Ammon's horn (tissue), 1 donor: Measurements from ENCODE around the gene TUBG1.
A peak's percentile ranks its signal among the peaks of the same experiment; 100 is the strongest.
"Not testable (repeated sequence)": the region's sequence is repeated elsewhere in the genome, so short reads cannot be mapped to it uniquely, and the experiment has no call there.

ENCODE experiments used
- DNase-seq: peaks from one replicate; pipeline ENCODE4 v3.0.0-alpha.2; 2016; ENCODE audit warnings: low spot score

Gene TUBG1

DNA sequence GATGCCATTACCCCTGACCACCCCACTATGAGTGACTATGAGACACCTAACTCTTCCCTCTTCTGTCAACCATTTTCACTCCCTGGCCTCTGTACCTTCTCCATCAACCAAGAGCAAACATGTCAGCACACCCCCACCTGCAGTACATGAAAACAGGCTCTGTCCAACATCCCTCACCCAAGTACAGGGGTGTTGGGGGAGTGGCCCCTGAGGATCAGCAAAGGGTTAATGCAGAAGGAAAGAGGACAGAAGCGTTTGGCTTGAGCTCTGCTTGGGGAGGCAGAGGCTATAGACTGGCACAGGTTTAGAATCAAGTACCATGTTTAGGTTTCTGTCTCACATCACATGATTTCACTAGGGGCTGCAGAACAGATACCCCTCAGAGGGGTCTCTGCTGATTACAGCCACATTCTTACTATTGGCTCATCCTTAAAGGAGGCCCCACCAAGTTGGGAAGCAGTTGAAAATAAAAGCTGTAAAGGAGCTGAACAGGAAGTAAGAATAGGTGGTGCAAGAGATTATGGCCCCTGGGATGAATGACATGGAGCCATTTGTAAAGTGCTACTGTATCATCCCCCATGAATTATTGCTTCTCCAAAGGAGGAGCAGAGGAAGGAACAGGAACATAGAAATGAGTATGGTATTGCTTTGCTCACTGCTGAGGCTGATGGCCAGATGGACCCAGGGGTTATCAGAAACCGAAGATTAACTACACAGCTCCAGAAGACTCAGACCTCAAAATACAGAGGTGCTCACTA, 29.5 kb upstream of the TUBG1 start:
- no peak for DNase-seq

- no peak for DNase-seq
Observed at GRCh38 chr17:42581744-42582270, 27.7 kb upstream of the TUBG1 start.

GRCh38 chr17:42584880-42585279, 24.6 kb upstream of the TUBG1 start:
- DNase-seq = no peak

DNA sequence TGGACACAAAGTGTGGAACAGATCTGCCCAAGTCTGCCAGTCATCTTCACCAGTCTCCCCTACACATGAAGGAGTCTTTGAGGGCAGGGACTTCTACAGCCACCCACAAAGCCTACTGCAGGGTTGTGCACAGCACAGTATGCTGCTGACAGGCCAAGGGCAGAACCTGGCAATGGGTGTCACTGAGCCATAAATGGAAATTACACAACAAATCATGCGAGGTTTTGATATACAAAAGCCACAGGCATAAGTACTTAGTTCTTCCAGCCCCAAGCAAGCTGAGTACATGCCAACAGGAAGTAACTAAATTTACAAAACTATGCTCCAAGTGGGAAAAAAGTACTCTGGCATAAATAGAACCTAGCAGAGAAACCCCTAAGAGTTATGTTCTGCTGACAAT, 24.1 kb upstream of the TUBG1 start:
- DNase-seq = no peak

DNA sequence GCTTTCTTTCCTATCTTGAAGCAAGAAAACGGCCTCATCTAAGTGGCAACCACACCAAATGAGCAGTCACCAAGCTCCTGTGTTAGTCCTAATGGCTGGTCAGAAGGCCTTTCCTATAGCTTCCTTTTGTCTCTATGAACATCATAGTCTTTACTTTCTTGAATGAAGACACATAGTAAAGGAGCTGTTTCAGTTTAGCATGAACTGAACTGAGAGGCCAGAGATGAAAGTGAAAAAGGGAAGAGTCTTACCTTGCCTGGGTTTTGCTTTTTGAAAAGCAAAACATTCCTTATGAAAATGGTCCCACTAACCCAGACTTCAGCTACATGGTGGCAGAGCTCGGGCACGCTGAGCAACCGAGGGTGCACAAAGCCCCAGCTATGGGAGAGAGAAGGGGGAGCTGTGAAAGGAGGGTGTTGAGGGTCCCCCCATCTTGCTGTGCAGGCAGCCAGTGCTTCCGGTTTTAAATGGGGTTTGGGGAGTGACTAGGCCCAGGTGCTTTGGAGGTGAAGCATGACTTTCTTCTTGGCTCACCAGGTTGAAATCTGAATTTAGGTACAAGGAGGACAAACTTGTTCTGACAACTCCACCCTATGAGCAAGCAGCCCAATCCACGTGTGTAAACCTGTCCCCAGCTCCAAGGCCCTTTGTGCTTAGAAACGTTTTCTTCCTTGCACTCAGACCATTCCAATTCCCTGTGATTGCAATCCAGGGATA, 22.8 kb upstream of the TUBG1 start:
- DNase-seq = no peak

GRCh38 chr17:42590886-42591285, 18.6 kb upstream of the TUBG1 start:
- DNase-seq = no peak

- DNase-seq = no peak
Observed at GRCh38 chr17:42591411-42591810, 18.1 kb upstream of the TUBG1 start.

GRCh38 chr17:42596386-42596785, 13.1 kb upstream of the TUBG1 start:
- DNase-seq = no peak

DNA sequence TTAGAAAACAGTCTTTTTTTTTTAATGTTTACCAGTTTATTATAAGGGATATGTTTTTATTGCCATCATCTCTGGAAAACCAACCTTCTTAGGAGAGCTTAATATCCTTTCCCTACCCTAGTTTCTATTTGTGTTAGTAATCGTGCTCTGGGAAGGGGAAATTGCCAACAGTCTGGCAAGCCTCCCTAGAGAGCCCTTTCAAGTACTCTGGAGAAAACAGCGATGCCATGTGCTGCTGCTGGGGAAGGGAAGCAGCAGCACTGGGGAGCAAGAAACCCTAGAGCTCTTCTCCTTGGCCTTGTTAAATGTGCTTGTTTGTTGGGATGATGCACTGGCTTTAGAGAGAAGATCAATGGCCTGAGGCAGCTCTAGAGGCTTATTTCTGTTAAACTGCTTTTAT, 10.6 kb upstream of the TUBG1 start:
- DNase-seq = peak; percentile 48

DNA sequence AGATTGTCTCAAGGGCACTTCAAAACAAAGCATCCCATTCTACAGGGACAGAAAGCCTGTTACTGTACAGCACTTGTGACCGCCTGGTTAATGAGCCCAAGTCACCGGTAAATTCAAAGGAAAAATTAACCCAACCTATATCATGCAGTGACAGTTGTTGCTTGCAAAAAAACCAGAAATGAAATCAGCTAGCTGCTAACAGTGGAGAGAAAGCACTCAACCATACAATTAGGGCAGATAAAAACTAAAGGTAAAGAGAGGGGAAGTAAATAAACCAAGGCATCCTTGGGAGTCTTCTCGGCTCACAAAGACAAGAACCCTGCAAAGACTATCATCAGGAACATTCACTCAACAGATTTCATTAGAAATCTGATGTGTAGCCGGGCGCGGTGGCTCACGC, 6.2 kb upstream of the TUBG1 start:
- DNase-seq = no peak

GRCh38 chr17:42607769-42608168, 1.7 kb upstream of the TUBG1 start:
- DNase-seq = no peak

DNA sequence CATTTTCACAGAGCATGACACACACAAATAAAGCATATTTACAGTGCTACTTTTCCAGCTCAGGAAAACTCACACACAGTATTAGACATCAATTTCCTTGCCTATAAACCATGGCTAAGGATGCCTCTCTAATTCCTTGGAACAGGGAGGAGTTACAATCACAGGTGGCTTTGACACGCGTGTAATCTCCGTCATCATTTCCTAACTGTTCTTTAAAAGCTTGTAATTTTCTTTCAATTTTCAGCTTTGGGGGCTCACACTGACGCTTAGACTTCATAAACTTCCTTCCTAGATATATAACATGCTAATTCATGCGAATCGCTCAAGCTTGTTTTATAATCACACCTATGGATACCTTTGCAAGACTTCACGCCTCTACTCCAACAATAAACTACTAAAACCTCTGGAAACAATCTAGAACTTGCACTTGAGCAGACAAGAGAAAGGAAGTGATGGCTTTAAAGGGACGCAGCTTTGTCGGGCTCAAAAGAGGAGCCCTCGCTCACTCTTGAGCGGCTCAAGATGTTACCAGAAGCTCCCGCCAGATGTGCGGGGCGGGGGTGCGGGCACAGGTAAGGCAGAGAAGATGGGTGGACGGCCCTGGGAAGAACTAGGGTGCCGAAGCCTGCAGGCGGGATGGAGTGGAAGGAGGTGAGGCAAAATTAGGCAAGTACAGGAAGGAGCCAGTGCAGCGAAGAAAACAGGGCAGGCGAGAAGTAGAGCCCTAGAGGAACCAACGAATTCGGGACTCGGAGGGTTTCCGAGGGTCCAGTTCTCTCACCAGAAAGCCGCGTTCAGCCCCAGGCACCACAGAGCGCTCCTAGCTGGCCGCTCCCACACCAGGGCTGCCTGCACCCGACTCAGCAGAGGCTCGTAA, 940 bp upstream of the TUBG1 start:
- DNase-seq = no peak

DNA sequence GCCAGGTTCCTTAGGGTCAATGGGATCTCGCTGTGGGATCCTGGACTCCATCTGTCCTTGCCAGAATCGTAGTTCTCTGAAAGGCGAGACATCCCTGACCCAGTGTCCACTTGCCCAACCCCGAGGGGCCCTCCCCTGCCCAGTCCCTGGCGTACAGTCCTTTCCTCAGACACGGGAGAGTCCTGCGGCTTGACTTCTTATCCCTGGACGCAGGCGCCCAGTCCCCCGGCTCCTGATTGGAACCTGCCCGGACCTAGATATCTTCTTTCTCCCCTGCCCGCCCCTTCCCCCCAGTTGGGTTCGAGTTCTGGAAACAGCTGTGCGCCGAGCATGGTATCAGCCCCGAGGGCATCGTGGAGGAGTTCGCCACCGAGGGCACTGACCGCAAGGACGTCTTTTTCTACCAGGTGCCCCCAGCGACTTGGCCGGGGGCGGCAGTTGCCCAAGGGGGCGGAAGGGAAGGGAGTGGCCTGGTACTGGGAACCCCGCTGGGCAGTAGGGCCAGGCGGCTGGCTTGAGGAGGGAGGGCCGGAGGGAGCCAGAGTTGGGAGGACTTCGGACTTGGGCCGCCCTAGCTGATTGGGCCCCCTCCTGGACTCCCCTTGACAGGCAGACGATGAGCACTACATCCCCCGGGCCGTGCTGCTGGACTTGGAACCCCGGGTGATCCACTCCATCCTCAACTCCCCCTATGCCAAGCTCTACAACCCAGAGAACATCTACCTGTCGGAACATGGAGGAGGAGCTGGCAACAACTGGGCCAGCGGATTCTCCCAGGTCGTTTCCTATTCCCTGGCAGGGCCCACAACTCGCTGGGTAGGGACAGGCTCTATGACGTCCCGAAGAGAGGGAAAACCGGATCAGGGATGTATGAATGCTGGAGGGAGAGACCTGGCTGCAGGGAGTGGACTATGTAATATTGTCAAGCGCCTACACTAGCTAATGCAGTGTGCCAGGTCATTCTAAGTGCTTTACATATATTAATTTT, 625 bp downstream of the TUBG1 start:
- not testable (repeated sequence) for DNase-seq

DNA sequence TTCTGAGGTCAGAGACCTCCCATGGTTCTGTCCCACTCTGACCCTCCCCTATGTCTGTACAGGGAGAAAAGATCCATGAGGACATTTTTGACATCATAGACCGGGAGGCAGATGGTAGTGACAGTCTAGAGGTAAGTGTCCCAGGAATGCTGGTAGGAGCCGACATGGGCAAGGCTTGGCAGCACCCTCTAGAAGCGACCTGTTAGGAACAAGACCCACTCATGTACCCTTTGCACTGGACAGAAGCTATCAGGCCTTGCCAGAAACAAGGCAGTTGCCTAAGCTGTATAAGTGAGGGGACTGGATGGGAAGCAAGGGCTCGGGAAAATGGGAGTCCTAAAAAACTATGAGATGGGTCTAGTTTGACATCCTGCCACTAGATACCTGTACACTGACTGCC, 2.5 kb downstream of the TUBG1 start:
- no peak for DNase-seq

DNA sequence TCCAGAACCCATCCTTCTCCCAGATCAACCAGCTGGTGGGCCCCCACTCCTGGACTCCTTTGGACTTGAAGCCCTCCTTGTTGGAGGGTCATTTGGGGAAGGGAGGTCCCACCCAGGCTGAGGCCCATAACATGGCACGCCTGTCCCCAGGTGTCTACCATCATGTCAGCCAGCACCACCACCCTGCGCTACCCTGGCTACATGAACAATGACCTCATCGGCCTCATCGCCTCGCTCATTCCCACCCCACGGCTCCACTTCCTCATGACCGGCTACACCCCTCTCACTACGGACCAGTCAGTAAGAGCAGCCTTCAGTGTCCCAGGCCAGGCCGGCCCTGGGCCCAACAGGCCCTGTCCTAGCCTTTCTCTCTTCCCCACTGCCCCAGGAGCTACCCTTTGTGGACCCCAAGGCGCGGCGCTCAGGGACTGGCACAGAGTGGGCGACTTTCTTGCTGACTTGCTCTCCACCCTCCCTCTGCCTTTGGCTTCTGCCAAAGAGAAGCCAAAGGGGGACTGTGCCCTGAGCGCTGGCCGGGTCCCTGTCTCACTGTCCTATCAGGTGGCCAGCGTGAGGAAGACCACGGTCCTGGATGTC, 4.3 kb downstream of the TUBG1 start:
- no peak for DNase-seq

DNA sequence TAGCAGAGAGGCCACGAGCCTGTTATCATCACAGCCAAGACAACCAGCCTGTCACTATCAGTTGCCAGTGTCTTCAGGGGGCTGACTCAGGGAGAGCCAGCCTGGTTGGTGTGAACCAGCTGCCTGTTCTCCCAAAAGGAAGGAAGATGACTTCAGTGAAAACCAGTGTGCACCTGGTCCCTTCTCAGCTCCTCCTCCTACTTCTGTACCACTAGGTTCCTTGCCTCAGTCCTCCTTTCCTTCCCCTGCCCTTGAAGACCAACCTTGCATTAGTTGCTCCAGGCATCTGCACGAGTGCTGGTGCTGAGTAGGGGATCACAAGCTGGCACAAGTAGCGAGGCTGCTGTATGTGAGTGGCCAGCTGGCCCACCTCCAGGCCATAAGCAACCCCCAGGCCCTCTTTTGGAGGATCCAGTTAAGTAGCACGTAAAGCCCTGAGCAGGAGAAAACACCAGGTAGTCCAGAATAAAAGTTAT, 8.5 kb downstream of the TUBG1 start:
- no peak for DNase-seq

GRCh38 chr17:42618442-42619150, 9.1 kb downstream of the TUBG1 start:
- peak; percentile 15 for DNase-seq

DNA sequence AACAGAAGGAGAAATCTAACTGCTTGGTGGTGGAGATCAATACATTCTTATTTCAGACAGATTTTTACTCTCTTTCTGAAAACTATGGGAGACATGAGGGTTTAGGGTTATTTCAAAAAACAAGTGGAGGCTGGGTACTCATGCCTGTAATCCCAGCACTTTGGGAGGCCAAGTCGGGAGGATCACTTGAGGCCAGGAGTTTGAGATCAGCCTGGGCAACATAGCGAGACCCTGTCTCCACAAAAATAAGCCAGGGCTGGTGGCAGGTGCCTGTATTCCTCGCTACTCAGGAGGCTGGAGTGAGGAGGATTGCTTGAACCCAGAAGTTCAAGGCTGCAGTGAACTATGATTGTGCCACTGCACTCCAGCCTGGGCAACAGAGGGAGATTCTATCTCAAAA, 12.5 kb downstream of the TUBG1 start:
- DNase-seq = not testable (repeated sequence)

GRCh38 chr17:42623271-42623670, 13.8 kb downstream of the TUBG1 start:
- no peak for DNase-seq
